H1 (cell line): Measurements from ENCODE around the gene CYREN. TPM values are rescaled to one million over a fixed set of nuclear protein-coding genes. Genes with fewer than 3 reads are reported as not detected.

Experiments used
- CHD1 ChIP-seq: IDR thresholded peaks from 2 replicates; pipeline ENCODE4 v1.6.1; 2012; ENCODE audit warnings: low read depth, low read length, improper control_type of control experiment
- CHD7 ChIP-seq: fragments of 300-600 bp; sonication (generic); IDR thresholded peaks from 2 replicates; pipeline ENCODE4 v1.7.1; 2012; ENCODE audit warnings: low read length, moderate library complexity, mild to moderate bottlenecking, inconsistent platforms; ENCODE audit not compliant: insufficient replicate concordance
- EZH2 ChIP-seq: fragments of 200-600 bp; sonication (generic); IDR thresholded peaks from 2 replicates; pipeline ENCODE4 v1.7.1; 2012; ENCODE audit warnings: low read depth, mild to moderate bottlenecking, moderate library complexity, low read length, inconsistent platforms; ENCODE audit not compliant: severe bottlenecking
- GTF2F1 ChIP-seq: IDR thresholded peaks from 2 replicates; pipeline ENCODE4 v1.6.1; 2012; ENCODE audit warnings: low read depth, low read length, improper control_type of control experiment, borderline replicate concordance
- RNF2 ChIP-seq: fragments of 200-900, 300-1000 bp; sonication (generic); IDR thresholded peaks from 2 replicates; pipeline ENCODE4 v1.7.1; 2016; ENCODE audit warnings: borderline replicate concordance, low read depth, mild to moderate bottlenecking, antibody characterized with exemption, low read length; ENCODE audit not compliant: poor library complexity, severe bottlenecking; ENCODE audit errors: missing control alignments
- SAP30 ChIP-seq: fragments of 300-600 bp; sonication (generic); IDR thresholded peaks from 2 replicates; pipeline ENCODE4 v1.7.1; 2012; ENCODE audit warnings: low read length, moderate library complexity, mild to moderate bottlenecking, inconsistent platforms; ENCODE audit not compliant: insufficient read depth, insufficient replicate concordance
- SIN3A ChIP-seq, 2 experiments: IDR thresholded peaks in 1 of 2; conservative IDR thresholded peaks in 1 of 2; 2 replicates each; pipeline ENCODE4 v1.6.1; 2011 to 2012; ENCODE audit warnings: low read length in 2 of 2, improper control_type of control experiment in 1 of 2, low read depth in 1 of 2, mild to moderate bottlenecking in 1 of 2
- TAF1 ChIP-seq: IDR thresholded peaks from 2 replicates; pipeline ENCODE4 v1.6.1; 2011; ENCODE audit warnings: mild to moderate bottlenecking, low read depth, low read length
- TCF12 ChIP-seq: IDR thresholded peaks from 2 replicates; pipeline ENCODE4 v1.6.1; 2011; ENCODE audit warnings: low read depth, mild to moderate bottlenecking, low read length
- polyA plus RNA-seq, 7 experiments: library from polyadenylated mRNA; depleted of rRNA in 3 of 7; stranded (reverse) in 5 of 7; unstranded in 2 of 7; fragments of >200 nt in 5 of 7; fragments of 200-250 nt in 2 of 7; gene quantifications; 1 replicate in 5 of 7; 2 replicates in 1 of 7; 4 replicates in 1 of 7; pipeline versions ENCODE4 v1.2.1 to v1.2.3, GENCODE V29; 2011 to 2013; ENCODE audit warnings: missing spikeins in 2 of 7, mixed read lengths in 2 of 7
- total RNA-seq: library from RNA; stranded (reverse); fragmentation: NEBNext Ultra II Directional; extraction: Animal tissue kit (Norgen Biotek cat#: 25700); gene quantifications from 2 replicates; pipeline ENCODE4 v1.2.1, GENCODE V29; 2021

The CYREN gene
- total and polyA plus RNA-seq, 2 of the 8 experiments (the other 6 are each of a cell fraction or from before 2014, with no cell fraction given), result 25.1 to 46.2 TPM

- TF ChIP-seq SAP30 (no peak), TCF12 (no peak), TAF1 (no peak), CHD7 (no peak), EZH2 (no peak), SIN3A (conservative IDR thresholded peaks at IDR 0.05 in 1 of 2, IDR thresholded peaks at IDR 0.05 in 1 of 2; ENCODE audit: low read depth in 1 of 2, low read length in 2 of 2) (no peak), RNF2 (no peak), CHD1 (no peak), GTF2F1 (no peak)
Observed at GRCh38 chr7:135185471-135186260, 15.2 kb upstream of the CYREN start (continued).
